Measurements from ENCODE around the gene MRPL36. TPM values are rescaled to one million over a fixed set of nuclear protein-coding genes. Genes with fewer than 3 reads are reported as not detected.
A peak's percentile ranks its signal among the peaks of the same experiment; 100 is the strongest.

MRPL36 gene
- total RNA-seq, 1 experiment from 2014 or later, result 107 TPM

DNA sequence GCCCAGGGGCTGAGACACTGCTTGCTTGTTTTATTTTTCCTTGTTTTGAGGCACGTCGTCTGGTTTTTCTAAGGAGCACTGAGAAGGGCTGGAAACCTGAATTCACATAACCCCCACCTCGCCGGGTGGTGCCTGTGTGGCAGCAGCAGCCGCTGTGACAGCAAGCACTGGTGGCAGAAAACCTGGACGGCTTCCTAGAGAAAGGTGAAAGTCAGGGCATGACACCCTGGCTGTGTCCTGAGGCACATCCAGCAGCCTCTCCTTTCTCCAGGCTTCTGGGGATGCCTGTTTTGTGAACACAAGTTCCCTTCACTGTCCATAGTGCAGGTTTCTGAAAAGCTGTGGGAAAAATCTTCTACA lies 29.2 kb downstream of the MRPL36 start:
- DNase-seq (ENCODE audit: extremely low read depth, low read depth), result no peak

DNA sequence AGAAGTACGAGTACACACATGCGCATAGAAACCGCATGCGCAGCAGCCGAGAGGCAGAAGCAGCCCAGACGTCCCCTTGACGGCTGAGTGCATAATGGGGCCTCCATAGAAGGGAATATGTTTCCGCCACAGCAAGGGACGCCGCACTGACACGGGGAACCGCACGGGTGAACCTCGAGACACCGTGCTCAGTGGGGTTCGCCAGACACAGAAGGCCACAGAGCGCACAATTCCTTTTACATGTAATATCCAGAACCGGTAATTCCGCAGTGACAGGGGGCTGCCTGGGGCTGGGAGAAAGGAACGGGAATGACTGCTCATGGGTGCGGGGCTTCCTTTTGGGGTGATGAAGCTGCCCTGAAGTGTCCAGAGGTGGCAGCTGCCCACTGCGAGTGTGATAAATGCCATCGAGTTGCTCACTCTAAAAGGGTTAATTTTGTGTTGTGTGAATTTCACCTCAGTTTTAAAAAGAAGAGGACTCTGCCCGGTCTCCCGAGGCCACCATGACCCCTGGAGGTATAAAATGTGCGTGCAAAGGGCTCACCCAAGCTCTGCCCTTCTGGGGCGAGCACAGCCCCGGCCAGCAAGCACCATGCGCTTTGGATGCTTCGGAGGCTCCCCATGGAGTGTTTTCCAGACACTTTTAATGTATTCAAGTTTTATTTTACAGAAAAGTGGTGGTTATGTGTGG lies 29.7 kb downstream of the MRPL36 start:
- no peak for DNase-seq (ENCODE audit: extremely low read depth, low read depth)

DNA sequence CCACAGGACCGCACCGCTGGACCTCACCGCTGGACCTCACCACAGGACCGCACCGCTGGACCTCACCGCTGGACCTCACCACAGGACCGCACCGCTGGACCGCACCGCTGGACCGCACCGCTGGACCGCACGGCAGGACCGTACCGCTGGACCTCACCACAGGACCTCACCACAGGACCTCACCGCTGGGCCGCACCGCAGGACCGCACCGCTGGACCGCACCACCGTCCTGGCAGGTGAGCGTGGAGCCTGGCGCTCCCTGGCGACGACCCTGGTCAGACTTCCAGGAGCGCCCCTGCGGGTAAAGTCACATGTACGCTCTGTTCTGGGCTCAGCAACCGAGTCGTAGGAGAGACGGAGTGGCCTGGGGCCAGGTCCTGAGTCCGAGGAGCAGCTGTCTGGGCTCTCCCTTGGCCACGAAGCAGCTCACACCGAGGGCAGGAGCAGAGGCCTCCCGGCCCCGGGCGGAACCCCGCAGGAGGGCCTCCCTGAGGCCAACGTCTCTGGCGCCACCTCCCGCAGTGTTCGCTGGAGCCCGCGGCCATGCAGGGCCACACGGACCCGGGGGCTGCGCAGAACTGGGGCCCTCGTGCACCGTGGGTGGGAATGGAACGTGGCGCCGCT lies 30.5 kb downstream of the MRPL36 start:
- DNase-seq (ENCODE audit: extremely low read depth, low read depth), result no peak

DNA sequence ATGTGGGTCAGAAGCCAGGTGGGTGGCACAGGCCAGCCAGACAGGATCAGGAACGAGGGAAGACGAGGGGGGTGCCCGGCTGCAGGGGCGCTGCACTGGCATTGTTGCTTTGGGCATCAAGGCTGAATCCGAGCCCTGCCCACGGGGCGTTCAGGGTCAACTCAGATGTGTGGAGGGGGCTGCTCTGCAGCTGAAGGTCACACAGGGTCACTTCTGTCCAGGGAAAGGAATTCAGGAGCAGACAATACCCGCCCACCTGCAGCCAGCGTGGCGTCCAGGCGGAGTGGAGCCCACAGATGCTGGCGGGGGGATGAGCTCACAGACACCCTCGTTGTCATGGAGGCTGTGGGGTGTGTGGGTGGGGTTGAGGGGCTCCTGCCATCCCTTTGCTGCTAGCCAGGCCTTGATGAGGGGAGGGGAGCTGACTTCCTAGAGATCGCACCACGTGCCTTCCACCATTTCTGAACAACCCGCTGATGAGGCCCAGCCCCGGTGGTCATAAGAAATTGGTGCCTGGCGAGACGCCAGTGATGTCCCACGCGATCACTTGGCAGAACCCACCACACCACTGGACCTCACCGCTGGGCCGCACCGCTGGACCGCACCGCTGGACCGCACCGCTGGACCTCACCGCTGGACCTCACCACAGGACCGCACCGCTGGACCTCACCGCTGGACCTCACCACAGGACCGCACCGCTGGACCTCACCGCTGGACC lies 31.2 kb downstream of the MRPL36 start:
- DNase-seq (ENCODE audit: extremely low read depth, low read depth), result no peak

DNA sequence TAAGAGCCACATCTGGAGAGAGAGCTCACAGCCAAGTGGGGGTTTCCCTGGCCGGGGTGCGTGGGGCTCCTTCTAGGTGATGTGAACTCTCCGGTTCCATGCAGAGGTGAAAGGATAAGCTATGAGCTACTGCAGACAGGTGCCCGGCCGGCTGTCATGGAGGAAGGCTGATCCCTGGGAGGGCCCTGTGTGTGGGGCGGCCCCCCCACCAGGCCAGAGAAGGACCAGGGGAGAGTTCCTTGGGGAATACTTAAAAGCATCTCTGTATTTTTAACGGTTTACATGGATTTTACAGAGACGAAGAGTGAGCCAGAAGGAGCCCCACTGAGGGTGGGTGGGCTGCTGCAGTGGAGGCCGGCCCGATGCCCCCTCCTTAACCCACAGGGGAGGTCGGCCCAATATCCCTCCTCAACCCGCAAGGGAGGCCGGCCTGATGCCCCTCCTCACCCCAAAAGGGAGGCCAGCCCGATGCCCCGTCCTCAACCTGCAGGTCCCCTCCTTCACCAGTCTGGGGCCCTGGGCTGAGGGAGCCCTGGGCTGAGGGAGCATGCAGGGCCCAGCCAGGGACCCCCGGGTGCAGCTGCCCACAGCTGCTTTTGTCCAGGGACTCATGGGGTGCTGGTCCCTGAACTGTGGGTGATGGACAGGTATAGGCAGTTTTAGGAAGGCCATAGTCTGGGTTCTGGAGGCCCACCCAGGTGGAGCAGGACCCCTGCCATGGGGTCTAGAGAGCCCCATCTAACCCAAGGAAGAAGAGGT lies 31.9 kb downstream of the MRPL36 start:
- DNase-seq (ENCODE audit: extremely low read depth, low read depth), result no peak

DNA sequence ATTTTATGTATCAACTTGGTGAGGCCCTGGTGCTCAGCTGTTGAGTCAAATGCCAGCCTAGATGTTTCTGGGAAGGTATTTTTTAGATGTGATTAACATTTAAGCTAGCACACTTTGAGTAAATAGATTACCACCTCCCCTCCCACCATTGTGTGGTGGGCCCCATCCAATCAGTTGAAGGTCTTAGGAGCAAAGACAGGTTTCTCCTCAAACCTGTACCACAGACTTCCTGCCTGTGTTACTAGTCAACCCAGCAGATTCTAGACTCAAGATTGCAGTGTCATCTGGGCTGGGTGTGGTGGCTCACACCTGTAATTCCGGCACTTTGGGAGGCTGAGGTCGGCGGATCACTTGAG lies 33.8 kb downstream of the MRPL36 start:
- DNase-seq (ENCODE audit: extremely low read depth, low read depth), result no peak

DNA sequence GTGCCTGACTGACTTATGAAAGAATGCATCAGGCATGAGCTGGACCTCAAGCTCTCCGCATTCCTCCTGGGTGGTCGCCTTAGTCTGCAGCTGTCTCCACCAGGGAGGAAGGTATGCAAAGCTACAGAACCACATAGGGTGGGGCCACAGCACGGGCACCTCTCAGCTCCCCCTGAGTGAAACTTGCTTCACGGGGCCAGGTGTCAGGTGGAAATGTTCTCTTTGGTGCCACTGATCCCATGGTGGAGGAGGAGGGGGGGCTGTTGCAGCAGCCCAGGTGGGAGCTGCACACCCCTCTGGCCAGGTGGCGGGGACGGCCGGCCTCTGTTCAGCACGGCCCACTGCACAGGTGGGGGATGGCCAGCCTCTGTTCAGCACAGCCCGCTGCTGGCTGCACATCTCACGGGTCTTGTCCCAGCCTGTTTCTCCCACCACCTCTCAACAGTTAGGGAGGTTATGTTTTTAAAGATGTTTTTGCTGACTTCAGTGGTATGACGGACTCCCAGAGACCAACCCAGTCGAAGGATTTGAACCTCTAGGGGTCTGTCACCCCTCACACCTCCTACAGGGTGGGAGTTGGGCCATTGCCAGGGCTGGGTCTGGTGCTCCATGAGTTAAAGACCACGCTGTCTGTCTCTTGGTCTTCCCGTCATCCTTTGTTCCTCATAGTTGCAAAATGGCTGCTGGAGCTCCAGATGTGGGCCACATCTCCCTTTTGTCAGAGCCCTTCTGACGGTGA lies 34.3 kb downstream of the MRPL36 start:
- DNase-seq (ENCODE audit: extremely low read depth, low read depth), result no peak

DNA sequence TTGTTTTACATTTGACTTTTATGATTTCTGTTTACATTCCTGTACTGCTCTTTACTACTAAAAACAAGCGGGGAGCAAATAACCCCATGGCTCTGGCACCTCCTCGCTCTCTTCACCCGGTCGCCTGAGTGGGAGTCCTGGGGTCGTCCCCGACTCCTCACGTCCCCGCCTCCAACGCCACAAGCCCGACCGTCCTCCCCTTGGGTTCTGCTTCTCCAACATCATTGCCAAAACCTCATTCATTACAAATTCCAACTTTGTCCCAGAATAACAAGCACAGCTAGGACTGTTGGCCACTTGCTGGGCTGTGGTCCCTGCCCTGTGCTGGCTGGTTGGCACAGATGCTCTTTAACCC lies 35.1 kb downstream of the MRPL36 start:
- no peak for DNase-seq (ENCODE audit: extremely low read depth, low read depth)

DNA sequence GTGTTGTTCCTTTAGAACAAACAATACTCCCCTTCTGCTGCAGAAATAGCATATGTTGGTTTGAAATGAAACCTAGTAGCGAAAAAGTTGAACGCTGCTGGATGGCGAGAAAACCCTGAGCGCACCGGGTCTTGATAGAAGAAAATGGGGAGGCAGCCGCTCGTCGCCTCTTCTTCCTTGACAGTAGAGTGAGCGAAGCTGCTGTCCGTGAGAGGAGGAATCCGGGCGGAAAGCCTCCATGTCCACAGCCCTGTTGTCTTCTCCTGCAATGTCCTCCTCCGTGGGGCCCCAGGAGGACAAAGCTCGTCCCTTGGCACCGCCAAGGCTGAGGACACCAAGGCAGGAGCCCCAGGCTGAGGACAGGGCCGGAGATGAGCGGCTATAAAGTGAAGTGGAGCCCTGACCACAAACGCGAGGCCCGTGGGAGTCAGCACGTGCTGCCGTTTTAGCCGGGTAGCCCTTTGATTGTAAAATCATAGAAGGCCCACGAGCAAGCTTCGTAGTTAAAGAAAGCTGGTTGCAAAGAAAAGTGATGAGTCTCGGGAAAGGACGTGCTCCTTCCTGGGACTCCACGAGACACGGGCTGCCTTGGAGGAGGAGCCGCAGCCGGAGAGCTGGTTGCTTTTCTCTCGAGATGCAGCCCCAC lies 35.6 kb downstream of the MRPL36 start:
- no peak for DNase-seq (ENCODE audit: extremely low read depth, low read depth)

DNA sequence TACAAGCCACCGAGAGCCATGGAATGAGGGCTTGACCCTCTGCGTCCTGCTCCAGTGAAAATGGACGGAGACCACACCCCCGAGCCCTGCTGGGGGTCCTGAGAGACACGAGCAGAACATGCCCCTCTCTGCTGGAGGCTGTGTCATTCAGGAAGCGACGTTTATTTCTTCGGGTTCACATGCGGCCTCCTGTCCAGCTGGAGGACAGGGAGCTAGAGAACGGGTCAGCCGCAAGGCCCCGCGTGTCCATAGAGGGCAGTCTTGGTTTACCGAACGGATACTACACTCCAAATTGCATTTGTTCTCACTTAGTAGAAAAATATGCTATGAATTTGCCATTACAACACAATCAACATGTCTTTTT lies 36.1 kb downstream of the MRPL36 start:
- DNase-seq (ENCODE audit: extremely low read depth, low read depth), result peak; percentile 50

DNA sequence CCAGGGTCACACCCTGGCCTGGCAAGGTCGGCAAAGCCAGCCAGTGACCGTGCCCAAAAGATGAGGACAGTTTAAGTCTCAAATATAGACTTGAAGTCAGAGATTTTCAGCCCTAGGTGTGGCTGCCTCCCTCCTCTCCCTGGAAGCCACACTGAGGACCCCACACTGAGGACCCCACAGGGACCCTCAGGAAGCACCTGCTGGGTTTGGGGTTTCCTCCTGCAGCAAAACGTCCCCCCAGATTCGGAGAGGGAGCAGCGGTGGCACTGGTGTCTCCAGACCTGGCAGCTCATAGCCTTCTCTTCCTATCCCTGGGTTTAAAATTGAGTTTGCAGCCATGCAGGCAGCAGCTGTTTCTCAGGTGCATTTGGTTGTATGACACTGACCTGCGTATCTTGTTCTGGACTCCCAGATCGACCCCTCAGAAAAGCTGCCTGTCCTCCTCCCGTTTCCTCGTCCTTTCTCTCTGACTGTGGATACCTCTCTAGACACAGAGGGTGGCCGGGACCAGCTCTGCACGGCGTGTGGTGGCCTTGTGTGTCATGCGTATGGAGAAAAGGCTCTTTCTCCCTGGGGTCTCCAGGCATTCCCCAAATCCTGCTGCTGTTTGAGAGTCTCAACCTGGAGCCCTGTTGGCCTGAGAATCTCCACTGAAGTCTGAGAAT lies 36.6 kb downstream of the MRPL36 start:
- no peak for DNase-seq (ENCODE audit: extremely low read depth, low read depth)

DNA sequence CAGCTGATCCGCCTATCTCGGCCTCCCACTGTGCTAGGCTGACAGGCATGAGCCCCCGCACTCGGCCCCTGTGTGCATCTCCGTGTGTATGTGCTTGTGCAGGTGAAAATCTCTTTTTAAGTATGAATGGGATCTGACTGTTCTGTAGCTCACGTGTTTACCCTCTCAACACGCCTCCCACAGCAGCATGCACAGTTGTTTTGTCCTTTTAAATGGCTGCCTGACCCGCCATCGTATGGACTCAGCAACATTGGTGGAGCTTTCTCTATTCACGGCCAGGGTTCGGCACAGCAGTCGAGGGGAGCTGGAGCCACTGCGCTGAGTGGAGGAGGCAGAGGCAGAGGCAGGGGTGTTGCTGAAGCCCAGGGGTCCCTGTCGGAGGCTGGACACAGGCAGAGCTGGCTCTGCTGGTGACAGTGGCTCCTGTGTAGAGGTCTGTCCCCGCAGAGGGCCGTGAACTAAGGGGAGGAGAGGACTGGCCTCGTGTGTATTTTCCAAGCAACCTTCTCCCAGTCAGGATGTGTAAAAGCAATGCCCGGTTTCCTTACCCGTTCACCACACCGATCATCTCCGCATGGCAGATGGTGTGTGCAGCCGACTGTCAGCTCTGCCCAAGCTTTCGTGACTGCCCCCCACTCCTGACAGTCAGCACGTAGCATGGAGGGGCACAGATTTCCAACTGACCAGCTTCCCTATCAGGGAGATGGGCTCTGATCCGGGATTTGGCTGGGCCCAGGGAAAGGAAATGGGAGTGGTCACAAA lies 37.3 kb downstream of the MRPL36 start:
- DNase-seq (ENCODE audit: extremely low read depth, low read depth), result no peak

DNA sequence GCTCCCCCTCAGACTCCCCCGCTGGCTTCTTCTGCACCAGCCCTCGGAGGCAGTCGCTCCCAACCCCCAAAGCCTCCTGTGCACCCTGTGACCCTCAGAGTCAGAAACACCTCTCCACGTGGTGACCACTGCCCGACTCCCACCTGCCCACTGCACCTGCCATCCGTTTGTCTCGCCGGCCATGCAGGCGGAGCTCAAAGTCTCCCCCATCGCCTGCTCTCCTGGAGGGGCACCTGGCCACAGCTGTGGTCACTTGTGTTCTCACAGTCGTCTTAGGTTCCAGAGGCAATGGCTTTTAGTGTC lies 38.2 kb downstream of the MRPL36 start:
- DNase-seq (ENCODE audit: extremely low read depth, low read depth), result no peak

DNA sequence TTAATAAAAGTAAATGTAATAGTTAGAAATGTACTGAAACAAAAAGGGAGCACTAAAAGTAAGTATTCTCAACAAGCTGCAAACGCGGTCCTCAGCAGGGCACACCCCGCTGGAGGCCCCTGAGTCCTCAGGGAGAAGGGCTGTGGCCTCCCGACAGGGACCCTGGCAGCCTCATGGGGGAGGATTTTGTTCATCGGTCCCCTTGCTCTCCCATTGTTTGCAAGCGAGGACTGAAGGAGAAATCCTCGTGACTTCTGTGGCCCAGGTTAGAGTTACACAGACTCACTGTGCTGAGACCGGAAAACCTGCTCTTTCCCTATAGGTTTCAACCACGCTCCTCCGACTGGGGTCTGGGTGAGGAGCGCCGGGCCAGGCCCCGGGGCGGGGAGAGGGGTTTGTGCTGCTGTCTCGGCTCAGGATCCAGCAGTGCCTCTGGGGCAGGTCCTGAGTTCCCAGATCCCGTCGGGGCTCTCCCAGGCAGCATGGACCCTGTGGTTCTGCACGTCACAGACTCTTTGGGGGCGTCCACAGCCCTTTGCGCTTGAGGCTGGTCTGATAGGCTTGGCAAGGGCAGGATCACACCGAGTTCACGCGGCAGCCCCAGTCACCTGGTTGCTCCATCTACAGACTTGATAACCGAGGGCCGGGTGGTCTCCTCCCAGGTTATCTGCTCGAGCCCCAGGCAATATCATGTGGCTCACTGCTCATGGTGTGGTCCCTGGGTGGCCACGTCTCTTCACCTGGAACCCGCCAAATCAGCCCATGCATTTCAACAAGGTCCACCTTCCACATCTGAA lies 38.8 kb downstream of the MRPL36 start:
- DNase-seq (ENCODE audit: extremely low read depth, low read depth), result no peak

DNA sequence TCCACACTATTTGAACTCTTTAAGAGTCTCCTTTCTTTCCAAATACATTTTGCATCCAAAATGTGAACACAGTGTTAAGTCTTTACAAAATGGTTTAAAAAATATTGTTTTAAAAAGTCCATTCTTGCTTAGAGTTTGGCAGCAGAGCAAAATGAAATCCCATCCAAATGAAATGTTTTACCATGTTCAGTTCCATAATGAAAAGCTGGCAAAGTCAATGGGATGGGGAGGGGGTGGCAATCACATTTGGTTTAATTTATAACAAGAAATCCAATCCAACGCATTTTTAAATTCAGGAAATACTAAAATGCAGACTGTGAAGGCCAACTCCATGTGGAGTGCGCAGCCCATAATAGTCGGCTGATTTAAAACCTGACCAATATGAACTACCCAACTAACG lies 39.4 kb downstream of the MRPL36 start:
- no peak for DNase-seq (ENCODE audit: extremely low read depth, low read depth)

DNA sequence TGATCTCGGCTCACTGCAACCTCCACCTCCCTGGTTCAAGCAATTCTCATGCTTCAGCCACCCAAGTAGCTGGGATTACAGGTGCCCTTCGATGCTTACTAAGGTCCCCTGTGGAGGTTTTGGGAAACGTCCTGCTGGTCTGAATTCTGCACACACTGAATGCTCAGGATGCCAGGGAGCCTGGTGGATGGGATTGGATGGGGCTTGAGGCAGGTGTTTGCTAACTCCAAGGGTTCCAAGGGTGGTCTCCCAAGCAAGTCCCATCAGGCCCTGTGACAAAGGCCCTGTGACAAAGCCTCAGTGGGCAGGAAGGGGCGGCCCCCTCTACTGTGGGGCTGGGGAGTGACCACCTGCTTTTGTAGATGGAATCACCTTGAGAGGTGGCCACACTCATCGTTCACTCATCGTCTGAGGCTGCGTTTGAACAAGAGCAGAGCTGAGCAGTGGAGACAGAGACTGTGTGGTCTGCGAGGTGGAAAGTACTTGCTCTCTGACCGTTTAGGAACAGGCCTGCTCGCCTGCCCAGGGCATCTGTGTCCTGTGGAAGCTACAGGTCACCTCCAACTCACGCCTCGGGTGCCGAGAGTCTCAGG lies 40.2 kb downstream of the MRPL36 start:
- DNase-seq (ENCODE audit: extremely low read depth, low read depth), result no peak

DNA sequence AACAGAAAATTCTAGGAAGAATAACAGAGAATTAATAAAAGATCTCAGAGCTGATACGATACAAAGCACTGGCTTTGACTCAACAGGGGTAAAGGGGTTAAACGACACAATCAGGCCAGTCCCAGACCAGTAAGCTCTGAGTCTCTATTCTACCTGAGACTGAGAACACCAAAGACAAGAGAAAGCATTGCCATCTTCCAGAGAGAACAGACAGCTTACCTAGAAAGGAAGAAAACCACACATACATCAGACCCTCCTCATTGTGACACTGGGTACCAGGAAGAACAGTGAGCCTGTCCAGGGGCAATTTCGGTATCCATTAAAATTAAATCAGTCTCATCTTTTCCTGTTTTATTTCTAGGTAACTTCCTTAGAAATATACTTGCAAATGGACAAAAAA lies 41.1 kb downstream of the MRPL36 start:
- DNase-seq (ENCODE audit: extremely low read depth, low read depth), result no peak

DNA sequence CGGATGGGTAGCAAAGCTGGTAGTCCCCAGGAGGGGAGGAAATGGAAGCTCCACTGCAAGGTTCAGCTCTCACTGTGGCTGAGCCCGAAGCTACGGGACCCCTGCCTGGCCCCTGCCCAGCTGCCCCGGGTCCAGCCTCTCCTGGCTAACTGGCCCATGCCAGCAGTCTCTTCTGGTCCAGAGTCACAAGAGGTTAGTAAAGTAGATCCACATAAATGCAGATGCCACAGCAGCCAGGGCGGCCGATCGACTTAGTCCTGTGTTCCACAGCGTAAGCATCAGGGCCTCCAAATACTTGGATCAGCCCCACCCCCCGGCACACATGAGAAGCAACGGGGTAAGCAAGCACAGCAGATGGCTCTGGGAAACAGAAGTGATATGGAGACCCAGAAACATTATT lies 42.1 kb downstream of the MRPL36 start:
- no peak for DNase-seq (ENCODE audit: extremely low read depth, low read depth)
